SK-N-SH treated with all-trans-retinoic acid at 6 μM for 48 hours (cell line): Measurements from ENCODE around the gene B4GALNT4.
"Not testable (repeated sequence)": the region's sequence is repeated elsewhere in the genome, so short reads cannot be mapped to it uniquely, and the experiment has no call there.

Source experiments
- ATAC-seq: fragments of 200-7000 bp; cut with Tn5 transposase; 3 replicates; pipeline ENCODE4 v1.9.1; 2020; ENCODE audit warnings: mild to moderate bottlenecking, moderate library complexity
- ARNTL ChIP-seq: fragments of 450-650 bp; formaldehyde crosslinking; IDR thresholded peaks from 2 replicates; pipeline ENCODE4 v1.5.0; 2020; ENCODE audit warnings: low read depth, mild to moderate bottlenecking, moderate library complexity, borderline replicate concordance
- BACH2 ChIP-seq: fragments of 250-450 bp; sonication (Bioruptor Pico); IDR thresholded peaks from 2 replicates; pipeline ENCODE4 v1.9.0; 2021; ENCODE audit warnings: mild to moderate bottlenecking, borderline replicate concordance
- CREB5 ChIP-seq: fragments of 250-450 bp; sonication (Bioruptor Pico); IDR thresholded peaks from 2 replicates; pipeline ENCODE4 v1.5.1; 2020; ENCODE audit warnings: low read depth, mild to moderate bottlenecking, moderate library complexity
- CSDC2 ChIP-seq: fragments of 250-450 bp; sonication (Bioruptor Pico); IDR thresholded peaks from 2 replicates; pipeline ENCODE4 v1.5.0; 2020; ENCODE audit warnings: mild to moderate bottlenecking, moderate library complexity
- CSRNP3 ChIP-seq: fragments of 250-450 bp; sonication (Bioruptor Pico); IDR thresholded peaks from 2 replicates; pipeline ENCODE4 v1.5.1; 2021; ENCODE audit warnings: mild to moderate bottlenecking, moderate library complexity
- ESRRG ChIP-seq: fragments of 250-450 bp; sonication (Bioruptor Pico); IDR thresholded peaks from 2 replicates; pipeline ENCODE4 v1.6.1; 2021; ENCODE audit warnings: mild to moderate bottlenecking
- ISL1 ChIP-seq: fragments of 250-450 bp; sonication (Bioruptor Pico); IDR thresholded peaks from 2 replicates; pipeline ENCODE4 v2.1.2; 2022; ENCODE audit warnings: mild to moderate bottlenecking, moderate library complexity
- OSR1 ChIP-seq: fragments of 250-450 bp; sonication (Bioruptor Pico); IDR thresholded peaks from 2 replicates; pipeline ENCODE4 v1.8.0; 2022; ENCODE audit warnings: moderate library complexity, mild to moderate bottlenecking, inconsistent platforms
- PATZ1 ChIP-seq: fragments of 250-450 bp; sonication (Bioruptor Pico); IDR thresholded peaks from 2 replicates; pipeline ENCODE4 v1.8.0; 2020; ENCODE audit warnings: mild to moderate bottlenecking, moderate library complexity, borderline replicate concordance
- SNAI2 ChIP-seq: fragments of 250-450 bp; sonication (Bioruptor Pico); IDR thresholded peaks from 2 replicates; pipeline ENCODE4 v1.5.0; 2020; ENCODE audit warnings: mild to moderate bottlenecking, moderate library complexity
- TCF4 ChIP-seq: fragments of 250-450 bp; sonication (Bioruptor Pico); IDR thresholded peaks from 2 replicates; pipeline ENCODE4 v1.8.0; 2021; ENCODE audit warnings: mild to moderate bottlenecking, moderate library complexity, borderline replicate concordance
- TOX ChIP-seq: fragments of 250-450 bp; sonication (Bioruptor Pico); IDR thresholded peaks from 2 replicates; pipeline ENCODE4 v1.8.0; 2021; ENCODE audit warnings: mild to moderate bottlenecking, moderate library complexity, borderline replicate concordance
- TSHZ2 ChIP-seq: fragments of 250-450 bp; sonication (Bioruptor Pico); IDR thresholded peaks from 2 replicates; pipeline ENCODE4 v1.5.0; 2020; ENCODE audit warnings: mild to moderate bottlenecking, moderate library complexity
- ZC3H10 ChIP-seq: fragments of 250-450 bp; sonication (Bioruptor Pico); IDR thresholded peaks from 2 replicates; pipeline ENCODE4 v1.5.1; 2021; ENCODE audit warnings: mild to moderate bottlenecking, moderate library complexity
- ZFP3 ChIP-seq: fragments of 250-450 bp; sonication (Bioruptor Pico); IDR thresholded peaks from 2 replicates; pipeline ENCODE4 v1.5.0; 2020; ENCODE audit warnings: mild to moderate bottlenecking, moderate library complexity
- ZFP30 ChIP-seq: fragments of 450-650 bp; formaldehyde crosslinking; IDR thresholded peaks from 2 replicates; pipeline ENCODE4 v1.5.0; 2022; ENCODE audit warnings: mild to moderate bottlenecking, moderate library complexity
- ZNF565 ChIP-seq: fragments of 450-650 bp; formaldehyde crosslinking; conservative IDR thresholded peaks from 2 replicates; pipeline ENCODE4 v1.5.0; 2020; ENCODE audit warnings: low read depth, mild to moderate bottlenecking, moderate library complexity
- ZNF70 ChIP-seq: fragments of 450-650 bp; formaldehyde crosslinking; IDR thresholded peaks from 2 replicates; pipeline ENCODE4 v1.5.0; 2020; ENCODE audit warnings: mild to moderate bottlenecking, moderate library complexity
- ZNF8 ChIP-seq: fragments of 450-650 bp; formaldehyde crosslinking; IDR thresholded peaks from 2 replicates; pipeline ENCODE4 v1.5.0; 2020; ENCODE audit warnings: mild to moderate bottlenecking, moderate library complexity

The B4GALNT4 gene

GRCh38 chr11:346529-346928 is 22.8 kb upstream of the B4GALNT4 start (continued):
- TF ChIP-seq PATZ1 (CRISPR knock-in tag) = no peak
- no peak for TF ChIP-seq ZFP3 (CRISPR knock-in tag)
- TF ChIP-seq ZFP30 = no peak

- ATAC-seq = not testable (repeated sequence)
Observed at GRCh38 chr11:349270-349954, 19.9 kb upstream of the B4GALNT4 start.

GRCh38 chr11:350033-350722 is 19.1 kb upstream of the B4GALNT4 start:
- not testable (repeated sequence) for ATAC-seq

GRCh38 chr11:350723-351255 is 18.5 kb upstream of the B4GALNT4 start:
- ATAC-seq = no peak
- TF ChIP-seq TOX (no peak), ZC3H10 (CRISPR knock-in tag) (no peak)

GRCh38 chr11:351411-351810 is 17.9 kb upstream of the B4GALNT4 start:
- no peak for ATAC-seq
- TF ChIP-seq ESRRG (CRISPR knock-in tag) (no peak), ZFP30 (no peak), ZNF8 (CRISPR knock-in tag) (no peak), OSR1 (CRISPR knock-in tag) (no peak), ZC3H10 (CRISPR knock-in tag) (no peak), ZFP3 (CRISPR knock-in tag) (no peak), TSHZ2 (no peak), ARNTL (CRISPR knock-in tag) (no peak), BACH2 (CRISPR knock-in tag) (no peak), SNAI2 (CRISPR knock-in tag) (no peak), ZNF565 (no peak), CSDC2 (CRISPR knock-in tag) (no peak)

- no peak for ATAC-seq
- TF ChIP-seq PATZ1 (CRISPR knock-in tag) (no peak), ZC3H10 (CRISPR knock-in tag) (no peak), TOX (no peak), TCF4 (no peak), SNAI2 (CRISPR knock-in tag) (no peak), CREB5 (CRISPR knock-in tag) (no peak), CSRNP3 (CRISPR knock-in tag) (no peak), ESRRG (CRISPR knock-in tag) (no peak), TSHZ2 (no peak), ISL1 (CRISPR knock-in tag) (no peak), ZNF70 (CRISPR knock-in tag) (no peak)
Observed at GRCh38 chr11:352456-353031, 16.8 kb upstream of the B4GALNT4 start.
